ENCODE measurements around the gene KRI1. TPM values are rescaled to one million over a fixed set of nuclear protein-coding genes. Genes with fewer than 3 reads are reported as not detected.

KRI1 gene
- 10 to 100 TPM; 33.9 to 43.7 TPM for total RNA-seq
- total RNA-seq = 58.5 to 98.0 reads per million in 2 donors

DNA sequence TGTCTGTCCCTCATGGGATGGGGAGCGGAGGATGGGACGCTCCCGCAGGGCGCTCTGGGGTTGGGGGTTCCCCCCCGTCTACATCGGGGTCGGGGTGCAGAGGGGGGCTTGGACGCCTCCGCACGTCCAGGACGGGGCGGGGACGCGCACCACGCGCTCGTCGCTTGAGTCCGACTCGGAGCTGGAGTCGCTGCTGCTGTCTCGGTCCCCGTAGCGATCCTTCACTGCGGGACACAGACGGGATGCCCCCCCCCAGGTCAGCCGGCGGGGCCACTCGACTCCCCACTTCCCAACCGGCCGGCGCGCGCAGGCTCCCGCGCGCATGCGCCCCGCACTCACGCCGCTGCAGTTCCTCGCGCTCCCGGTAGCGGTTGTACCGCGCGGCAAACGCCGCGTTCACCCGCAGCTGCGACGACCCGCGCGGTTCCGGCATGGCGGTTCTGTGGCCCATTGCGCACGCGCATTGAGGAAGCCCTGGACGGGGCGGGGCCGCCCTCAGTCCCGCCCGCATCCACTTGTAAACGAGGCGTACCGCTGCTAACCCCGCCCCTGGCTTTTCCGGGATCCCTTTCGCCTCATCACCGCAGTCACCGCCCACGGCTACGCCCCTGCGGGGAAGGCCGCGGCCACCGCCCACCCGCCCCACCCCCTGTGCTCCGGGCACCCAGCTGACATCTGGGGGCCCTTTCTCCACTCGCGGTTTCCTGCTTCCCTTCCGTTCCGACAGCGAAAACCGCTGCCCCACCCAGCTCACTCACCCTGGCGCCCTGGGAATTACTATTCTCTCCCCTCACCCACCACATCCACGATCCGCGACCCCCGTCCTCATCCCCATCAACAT, at the start of gene KRI1:
TSS of gene KRI1 (minus strand) at position 444 of the 841 bp plus-strand sequence. CDS start at position 433, 11 bp downstream.
- no peaks in the 10 kb centered on the region for H3K9me3 ChIP-seq (ENCODE audit: control insufficient read depth, low read length, poor library complexity, severe bottlenecking)
- peak within 1 kb of the TSS; percentile 99 for H3K27ac Mint-ChIP-seq
- H3K4me3 Mint-ChIP-seq = peak within 1 kb of the TSS; percentile 99
- peaks cover 36% of the 10 kb centered on the region for H3K4me1 Mint-ChIP-seq
- H3K36me3 Mint-ChIP-seq (ENCODE audit: low read depth) = peaks cover 6% of the 10 kb centered on the region
- peak; percentile 63 for ATAC-seq
- peak; percentile 99 to 100 (median 99) for DNase-seq
- no peaks in the 10 kb centered on the region for H3K27me3 Mint-ChIP-seq

DNA sequence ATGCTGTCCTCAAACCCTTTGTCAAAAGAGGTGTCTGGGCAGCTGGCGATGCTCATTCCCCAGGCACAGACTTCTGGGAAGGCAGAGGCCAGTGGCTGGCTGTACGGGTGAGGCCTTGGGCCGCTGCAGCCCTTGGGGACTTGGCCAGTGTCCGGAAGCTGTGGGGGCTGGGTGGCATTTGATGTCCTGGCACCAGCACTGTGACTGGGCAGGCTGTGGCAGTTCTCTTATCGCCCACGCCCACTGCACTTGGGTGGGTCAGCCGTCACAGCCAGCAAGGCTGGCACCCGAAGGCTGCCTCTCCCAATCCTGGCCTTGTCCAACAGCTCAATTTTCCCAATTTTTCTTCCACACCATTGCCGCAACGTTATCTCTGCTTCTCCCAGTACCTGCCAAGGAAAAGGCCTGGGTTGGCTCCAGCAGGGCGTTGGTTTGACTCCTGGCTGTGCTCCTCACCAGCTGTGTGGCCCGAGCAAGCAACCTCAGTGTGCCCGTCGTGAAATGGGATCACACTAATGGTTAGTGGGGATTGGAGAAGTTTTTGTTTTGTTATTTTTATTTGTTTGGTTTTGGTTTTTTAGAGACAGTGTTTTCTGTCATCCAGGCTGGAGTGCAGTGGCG, 46.8 kb upstream of the KRI1 start:
- DNase-seq = no peak
- H3K4me3 Mint-ChIP-seq = no peak overlapping the region
- peaks cover 16% of the 10 kb centered on the region for H3K4me1 Mint-ChIP-seq
- no peaks in the 10 kb centered on the region for H3K27me3 Mint-ChIP-seq
- H3K9me3 ChIP-seq (ENCODE audit: control insufficient read depth, low read length, poor library complexity, severe bottlenecking) = no peaks in the 10 kb centered on the region
- H3K27ac Mint-ChIP-seq = no peak overlapping the region
- no peaks in the 10 kb centered on the region for H3K36me3 Mint-ChIP-seq (ENCODE audit: low read depth)
- no peak for ATAC-seq

DNA sequence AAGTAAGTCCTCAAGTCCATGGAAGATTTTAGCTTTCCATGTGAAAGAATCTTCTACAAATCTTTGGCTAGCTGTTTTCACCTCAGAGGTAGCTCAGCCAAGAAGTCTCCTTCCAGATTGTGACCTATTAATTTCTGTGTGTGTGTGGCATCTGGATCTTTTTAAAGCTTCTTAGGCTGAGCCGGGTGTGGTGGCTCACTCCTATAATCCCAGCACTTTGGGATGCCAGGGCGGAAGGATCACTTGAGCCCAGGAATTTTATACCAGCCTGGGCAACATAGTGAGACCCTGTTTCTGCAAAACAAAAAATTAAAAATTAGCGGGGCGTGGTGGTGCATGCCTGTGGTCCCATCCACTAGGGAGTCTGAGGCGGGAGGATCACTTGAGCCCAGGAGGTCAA, 46.1 kb upstream of the KRI1 start:
- Mint-ChIP-seq H3K4me1 (peaks cover 14% of the 10 kb centered on the region), H3K36me3 (ENCODE audit: low read depth) (no peaks in the 10 kb centered on the region), H3K4me3 (no peak overlapping the region), H3K27me3 (no peaks in the 10 kb centered on the region), H3K27ac (no peak overlapping the region)
- DNase-seq = no peak
- ATAC-seq = no peak
- H3K9me3 ChIP-seq (ENCODE audit: control insufficient read depth, low read length, poor library complexity, severe bottlenecking) = no peaks in the 10 kb centered on the region

DNA sequence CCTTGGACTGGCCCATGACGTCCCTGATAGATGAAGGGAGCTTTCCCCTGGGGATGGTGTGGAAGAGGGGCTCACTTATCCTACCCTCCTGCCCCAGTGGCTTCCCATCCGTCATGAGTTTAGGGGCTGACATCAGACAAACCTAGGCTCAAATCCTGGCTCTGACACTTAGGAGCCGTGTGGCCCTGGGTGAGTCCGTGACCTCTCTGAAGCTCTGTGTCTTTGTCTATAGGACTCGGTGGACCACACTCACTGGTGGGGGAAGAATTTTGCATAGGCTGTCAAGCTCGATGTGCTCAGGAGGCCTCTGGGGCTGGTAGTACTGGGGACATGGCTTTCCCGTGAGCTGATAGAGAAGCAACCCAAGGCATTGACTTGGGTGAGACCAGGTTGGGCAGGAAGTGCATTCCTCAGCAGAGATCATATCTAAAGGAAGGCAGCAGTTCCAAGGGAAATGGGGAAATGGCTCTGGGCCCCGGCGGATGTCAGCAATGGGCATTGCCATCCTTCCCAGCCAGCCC, 38.7 kb upstream of the KRI1 start:
- peak; percentile 3 for ATAC-seq
- Mint-ChIP-seq H3K36me3 (ENCODE audit: low read depth) (peaks cover 4% of the 10 kb centered on the region), H3K27ac (peak overlapping the region; percentile 99)

DNA sequence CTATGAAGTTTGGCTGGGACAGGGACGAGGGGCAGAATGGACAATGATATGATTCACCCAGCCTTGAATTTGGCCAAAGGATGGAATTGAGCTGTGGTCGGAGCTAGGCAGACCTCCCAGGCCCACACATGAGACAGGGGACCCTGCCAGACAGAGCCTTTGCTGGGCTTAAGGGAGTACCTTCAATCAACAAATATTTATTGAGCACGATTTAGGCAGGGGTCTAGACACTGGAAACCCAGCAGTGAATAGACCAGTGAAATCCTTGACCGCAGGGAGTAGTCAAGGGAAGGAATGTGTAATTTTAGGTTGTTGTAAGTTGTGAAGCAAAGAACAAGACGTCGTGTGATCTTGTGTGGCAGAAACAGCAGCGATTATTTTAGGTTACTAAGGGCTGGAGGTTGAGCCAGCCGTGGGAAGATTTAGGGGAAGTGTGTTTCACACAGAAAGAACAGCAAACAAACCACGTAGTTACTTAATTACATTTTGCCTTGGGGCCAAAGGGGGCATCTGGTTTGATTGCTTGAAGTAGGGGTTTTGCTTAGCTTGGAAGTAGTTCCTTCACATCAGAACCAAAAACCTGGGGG, 38.2 kb upstream of the KRI1 start:
- peaks cover 19% of the 10 kb centered on the region for H3K4me1 Mint-ChIP-seq
- no peaks in the 10 kb centered on the region for H3K9me3 ChIP-seq (ENCODE audit: control insufficient read depth, low read length, poor library complexity, severe bottlenecking)
- peak in 1 of 3 donors; percentile 10 for DNase-seq
- H3K27me3 Mint-ChIP-seq = no peaks in the 10 kb centered on the region
- peak overlapping the region; percentile 98 for H3K4me3 Mint-ChIP-seq
- H3K36me3 Mint-ChIP-seq (ENCODE audit: low read depth) = peaks cover 4% of the 10 kb centered on the region
- ATAC-seq = peak; percentile 32
- peak overlapping the region; percentile 99 for H3K27ac Mint-ChIP-seq

More for the DNA sequence above, 38.7 kb upstream of the KRI1 start:
- Mint-ChIP-seq H3K27me3 (no peaks in the 10 kb centered on the region), H3K4me1 (peaks cover 19% of the 10 kb centered on the region), H3K4me3 (peak overlapping the region; percentile 98)
- no peaks in the 10 kb centered on the region for H3K9me3 ChIP-seq (ENCODE audit: control insufficient read depth, low read length, poor library complexity, severe bottlenecking)
- DNase-seq = no peak

DNA sequence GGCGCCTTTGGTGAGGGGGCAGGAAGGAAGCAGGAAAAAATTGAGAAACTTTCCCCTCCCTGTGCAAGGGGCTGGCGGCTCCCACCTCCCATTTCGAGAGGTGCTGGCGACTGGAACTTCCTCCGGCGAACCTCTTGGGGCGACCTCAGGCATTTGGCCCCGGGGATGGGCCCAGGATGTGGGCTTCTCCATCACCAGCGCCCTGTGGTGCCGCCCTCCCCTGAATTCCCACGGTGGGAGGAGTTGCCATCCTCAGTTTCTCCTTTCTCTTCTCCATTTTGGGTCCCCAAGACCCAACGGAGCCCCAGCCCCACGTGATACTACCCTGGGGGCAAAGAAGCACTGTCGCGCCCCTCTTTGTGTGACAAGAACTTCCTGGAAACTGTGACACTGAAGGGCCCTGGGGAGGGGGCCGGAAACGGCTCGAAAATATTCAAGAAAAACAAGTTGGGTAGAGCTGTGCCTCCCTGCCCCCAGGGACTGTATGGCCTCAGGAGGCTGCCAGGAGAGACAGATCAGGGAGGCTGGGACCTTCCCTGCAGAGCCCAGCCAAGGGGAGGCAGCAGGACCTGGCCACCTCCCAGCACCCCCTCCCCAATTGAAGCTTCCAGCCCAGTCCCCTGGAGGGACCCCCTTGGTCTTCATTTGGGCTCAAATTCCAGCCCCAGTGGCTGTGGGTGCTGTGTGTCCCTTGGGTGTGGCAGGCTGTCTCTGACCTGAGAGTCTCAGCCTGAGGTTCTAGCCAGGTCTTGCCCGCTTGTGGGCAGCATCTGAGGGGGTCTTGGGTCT, 37.5 kb upstream of the KRI1 start:
- Mint-ChIP-seq H3K36me3 (ENCODE audit: low read depth) (peaks cover 4% of the 10 kb centered on the region), H3K27ac (peak overlapping the region; percentile 99), H3K4me1 (peaks cover 19% of the 10 kb centered on the region), H3K27me3 (no peaks in the 10 kb centered on the region), H3K4me3 (peak overlapping the region; percentile 98)
- ATAC-seq (peak; percentile 60), DNase-seq (peak; percentile 47 to 66 (median 47))
- no peaks in the 10 kb centered on the region for H3K9me3 ChIP-seq (ENCODE audit: control insufficient read depth, low read length, poor library complexity, severe bottlenecking)

DNA sequence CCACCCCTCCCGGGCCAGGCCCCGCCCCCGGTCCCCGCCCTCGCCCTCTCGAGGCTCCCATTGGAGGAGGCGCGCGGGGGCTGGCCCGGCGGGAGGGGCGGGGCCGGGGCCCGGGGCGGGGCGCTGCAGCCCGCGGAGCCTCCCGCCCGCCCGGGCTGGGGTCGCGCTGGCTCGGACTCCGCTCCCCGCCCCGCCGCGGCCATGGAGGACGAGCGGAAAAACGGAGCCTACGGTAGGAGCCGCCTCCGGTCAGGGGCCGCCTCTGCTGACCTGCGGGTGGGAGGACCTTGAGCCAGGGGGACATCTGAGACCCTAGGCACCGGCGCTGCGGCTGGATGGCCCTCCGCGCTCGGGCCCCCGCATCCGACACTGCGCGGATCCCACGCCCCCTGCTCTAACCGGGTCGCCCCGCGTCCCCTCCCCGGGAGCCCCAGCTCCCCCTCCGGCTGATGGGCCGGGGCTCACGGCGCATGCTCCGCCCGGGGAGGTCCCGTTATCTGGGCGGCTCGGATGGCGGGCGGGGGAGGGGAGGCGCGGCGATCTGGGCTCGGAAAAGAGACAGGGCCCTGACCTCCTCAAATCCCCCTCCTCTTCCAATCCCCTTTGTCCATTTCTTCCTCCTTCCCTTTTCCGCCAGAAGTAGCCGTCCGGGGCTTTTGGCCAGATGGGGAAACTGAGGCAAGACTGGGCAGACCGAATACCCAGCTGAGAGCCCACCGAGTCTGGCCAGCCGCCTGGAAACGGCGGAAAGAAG, 36.7 kb upstream of the KRI1 start:
- ATAC-seq (peak; percentile 88), DNase-seq (peak; percentile 82 to 93 (median 86))
- peaks cover 4% of the 10 kb centered on the region for H3K36me3 Mint-ChIP-seq (ENCODE audit: low read depth)
- H3K4me3 Mint-ChIP-seq = peak overlapping the region; percentile 98
- H3K4me1 Mint-ChIP-seq = peaks cover 19% of the 10 kb centered on the region
- no peaks in the 10 kb centered on the region for H3K9me3 ChIP-seq (ENCODE audit: control insufficient read depth, low read length, poor library complexity, severe bottlenecking)
- H3K27me3 Mint-ChIP-seq = no peaks in the 10 kb centered on the region
- H3K27ac Mint-ChIP-seq = peak overlapping the region; percentile 99

DNA sequence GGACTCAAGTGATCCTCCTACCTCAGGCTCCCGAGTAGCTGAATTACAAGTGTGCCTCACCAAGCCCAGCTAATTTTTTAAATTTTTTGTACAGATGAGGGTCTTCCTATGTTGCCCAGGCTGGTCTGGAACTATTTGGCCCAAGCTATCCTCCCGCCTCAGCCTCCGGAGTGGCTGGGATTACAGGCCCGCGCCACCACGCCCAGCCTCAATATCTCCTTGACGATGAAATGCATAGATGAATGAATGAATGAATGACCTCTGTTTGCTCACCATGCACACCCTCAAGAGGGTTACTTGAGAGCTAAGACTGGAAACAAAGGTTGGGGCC, 36.2 kb upstream of the KRI1 start:
- H3K4me1 Mint-ChIP-seq = peaks cover 20% of the 10 kb centered on the region
- H3K9me3 ChIP-seq (ENCODE audit: control insufficient read depth, low read length, poor library complexity, severe bottlenecking) = no peaks in the 10 kb centered on the region
- H3K36me3 Mint-ChIP-seq (ENCODE audit: low read depth) = peaks cover 4% of the 10 kb centered on the region
- no peak overlapping the region for H3K27ac Mint-ChIP-seq
- peak overlapping the region; percentile 76 for H3K4me3 Mint-ChIP-seq
- no peak for DNase-seq
- H3K27me3 Mint-ChIP-seq = no peaks in the 10 kb centered on the region
- ATAC-seq = no peak

DNA sequence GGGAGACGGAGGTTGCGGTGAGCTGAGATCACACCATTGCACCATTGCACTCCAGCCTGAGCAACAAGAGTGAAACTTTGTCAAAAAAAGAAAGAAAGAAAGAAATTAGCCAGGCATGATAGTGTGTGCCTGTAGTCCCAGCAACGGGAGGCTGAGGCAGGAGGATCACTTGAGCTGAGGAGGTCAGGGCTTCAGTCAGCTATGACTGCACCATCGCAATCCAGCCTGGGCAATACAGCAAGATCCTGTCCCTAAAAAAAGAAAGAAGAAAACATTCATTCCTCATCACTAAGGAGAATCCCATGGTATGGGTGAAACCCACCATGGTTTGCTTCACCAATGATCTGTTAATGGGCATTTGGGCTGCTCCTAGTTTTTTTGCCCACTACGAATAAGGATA, 34.3 kb upstream of the KRI1 start:
- DNase-seq = no peak
- peaks cover 29% of the 10 kb centered on the region for H3K4me1 Mint-ChIP-seq
- H3K27ac Mint-ChIP-seq = peak overlapping the region; percentile 11
- ATAC-seq = no peak
- peaks cover 4% of the 10 kb centered on the region for H3K36me3 Mint-ChIP-seq (ENCODE audit: low read depth)
- no peaks in the 10 kb centered on the region for H3K9me3 ChIP-seq (ENCODE audit: control insufficient read depth, low read length, poor library complexity, severe bottlenecking)
- H3K4me3 Mint-ChIP-seq = no peak overlapping the region
- H3K27me3 Mint-ChIP-seq = no peaks in the 10 kb centered on the region

DNA sequence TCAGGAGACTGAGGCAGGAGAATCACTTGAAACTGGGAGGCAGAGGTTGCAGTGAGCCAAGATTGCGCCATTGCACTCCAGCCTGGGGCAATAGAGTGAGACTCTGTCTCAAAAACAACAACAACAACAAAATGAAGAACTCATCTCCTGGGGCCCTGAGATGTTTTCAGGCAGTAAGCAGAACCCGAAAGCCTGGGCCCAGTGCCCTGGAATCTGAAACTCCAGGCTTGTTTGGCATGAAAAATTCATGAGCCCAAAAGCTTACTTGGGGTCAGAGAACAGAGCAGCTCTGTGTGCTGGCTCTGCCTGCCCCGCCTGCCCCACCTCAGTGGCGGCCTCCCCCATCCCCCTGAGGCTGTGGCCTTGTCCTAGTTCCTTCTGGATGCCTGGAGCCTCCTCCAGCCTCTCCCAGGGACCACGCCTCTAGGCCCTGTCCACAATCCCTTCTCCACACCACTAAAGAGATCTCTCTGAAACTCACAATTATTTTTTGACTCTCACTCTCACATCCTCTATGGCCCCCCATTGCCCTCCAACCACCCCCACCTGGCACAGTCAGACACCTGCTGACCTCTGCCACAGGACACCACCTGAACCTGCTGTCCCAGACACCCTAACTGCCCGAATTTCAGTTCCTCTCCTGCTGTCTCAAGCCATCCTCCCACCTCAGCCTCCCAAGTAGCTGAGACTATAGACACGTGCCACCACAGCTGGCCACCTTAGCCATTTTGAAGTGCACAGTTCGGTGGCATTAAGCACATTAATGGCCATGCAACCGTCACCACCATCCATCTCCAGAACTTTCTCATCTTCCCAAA, 28.2 kb upstream of the KRI1 start:
- no peak for ATAC-seq
- no peaks in the 10 kb centered on the region for H3K36me3 Mint-ChIP-seq (ENCODE audit: low read depth)
- peaks cover 5% of the 10 kb centered on the region for H3K27me3 Mint-ChIP-seq
- H3K27ac Mint-ChIP-seq = no peak overlapping the region
- no peak for DNase-seq
- no peak overlapping the region for H3K4me3 Mint-ChIP-seq
- peaks cover 12% of the 10 kb centered on the region for H3K4me1 Mint-ChIP-seq
- no peaks in the 10 kb centered on the region for H3K9me3 ChIP-seq (ENCODE audit: control insufficient read depth, low read length, poor library complexity, severe bottlenecking)

DNA sequence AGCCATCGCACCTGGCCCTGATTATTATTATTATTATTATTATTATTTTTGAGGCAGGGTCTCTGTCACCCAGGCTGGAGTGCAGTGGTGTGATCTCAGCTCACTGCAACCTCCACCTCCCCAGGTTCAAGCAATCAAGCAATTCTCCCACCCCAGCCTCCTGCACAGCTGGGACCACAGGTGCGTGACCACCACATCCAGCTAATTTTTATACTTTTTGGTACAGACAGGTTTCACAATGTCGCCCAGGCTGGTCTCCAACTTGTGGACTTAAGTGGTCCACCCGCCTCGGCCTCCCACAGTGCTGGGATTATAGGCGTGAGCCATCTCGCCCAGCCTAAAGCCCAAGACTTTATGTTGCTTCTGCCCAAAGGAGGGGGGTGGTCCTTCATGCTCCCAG, 27.3 kb upstream of the KRI1 start:
- ATAC-seq (no peak), DNase-seq (no peak)
- Mint-ChIP-seq H3K27ac (no peak overlapping the region), H3K4me1 (peaks cover 12% of the 10 kb centered on the region), H3K4me3 (no peak overlapping the region), H3K36me3 (ENCODE audit: low read depth) (no peaks in the 10 kb centered on the region), H3K27me3 (peaks cover 5% of the 10 kb centered on the region)
- no peaks in the 10 kb centered on the region for H3K9me3 ChIP-seq (ENCODE audit: control insufficient read depth, low read length, poor library complexity, severe bottlenecking)

DNA sequence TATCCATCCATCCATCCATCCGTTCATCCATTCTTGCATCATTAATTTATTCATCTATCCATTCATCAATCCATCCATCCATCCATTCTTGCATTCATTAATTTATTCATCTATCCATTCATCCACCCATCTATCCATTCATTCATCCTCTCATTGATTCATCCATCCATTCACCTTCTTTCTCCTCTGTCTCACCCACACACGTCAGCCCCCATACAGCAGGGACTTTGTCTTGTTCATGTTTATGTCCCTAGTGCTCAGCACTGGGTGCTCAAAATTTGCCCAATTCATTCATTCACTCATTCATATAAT, 22.0 kb upstream of the KRI1 start:
- no peak overlapping the region for H3K27ac Mint-ChIP-seq
- H3K36me3 Mint-ChIP-seq (ENCODE audit: low read depth) = no peaks in the 10 kb centered on the region
- DNase-seq = no peak
- peaks cover 11% of the 10 kb centered on the region for H3K4me1 Mint-ChIP-seq
- ATAC-seq = no peak
- H3K4me3 Mint-ChIP-seq = no peak overlapping the region
- no peaks in the 10 kb centered on the region for H3K9me3 ChIP-seq (ENCODE audit: control insufficient read depth, low read length, poor library complexity, severe bottlenecking)
- H3K27me3 Mint-ChIP-seq = no peaks in the 10 kb centered on the region

All from T-helper 17 cell (primary cell).